H54 (cell line): ENCODE data around the gene IFT81.
A peak's percentile ranks its signal among the peaks of the same experiment; 100 is the strongest.

ENCODE experiments used
- DNase-seq: peaks from one replicate; pipeline ENCODE4 v3.0.0; 2011; ENCODE audit warnings: low spot score, mixed read lengths; ENCODE audit not compliant: insufficient read length
- FAIRE-seq: peaks from 3 replicates; lab custom pipeline; 2011; peaks lifted over from hg19 to GRCh38; lab: Jason Lieb, UNC
- POLR2A ChIP-seq: IDR thresholded peaks from 2 replicates; pipeline ENCODE4 v1.6.1; 2011; ENCODE audit warnings: low read depth, mild to moderate bottlenecking, low read length

The IFT81 gene

GRCh38 chr12:110100315-110100970 is 23.7 kb upstream of the IFT81 start:
- DNase-seq (no peak), FAIRE-seq (peak; percentile 79)

GRCh38 chr12:110102255-110102654 is 21.9 kb upstream of the IFT81 start:
- FAIRE-seq: peak; percentile 38
- DNase-seq: peak; percentile 67

More at GRCh38 chr12:110100315-110100970, 23.7 kb upstream of the IFT81 start:
- no peak for TF ChIP-seq POLR2A

GRCh38 chr12:110104188-110105094 is 19.7 kb upstream of the IFT81 start:
- no peak for DNase-seq
- no peak for TF ChIP-seq POLR2A
- no peak for FAIRE-seq

More at GRCh38 chr12:110102255-110102654, 21.9 kb upstream of the IFT81 start:
- no peak for TF ChIP-seq POLR2A

- DNase-seq (no peak), FAIRE-seq (no peak)
- no peak for TF ChIP-seq POLR2A
These were observed 19.0 kb upstream of the IFT81 start for GRCh38 chr12:110105159-110105558.

GRCh38 chr12:110105986-110106385 is 18.2 kb upstream of the IFT81 start:
- FAIRE-seq (no peak), DNase-seq (no peak)
- no peak for TF ChIP-seq POLR2A

GRCh38 chr12:110107369-110108281 is 16.5 kb upstream of the IFT81 start:
- DNase-seq: peak; percentile 53
- TF ChIP-seq POLR2A: no peak
- FAIRE-seq: peak; percentile 70

- FAIRE-seq (no peak), DNase-seq (no peak)
- no peak for TF ChIP-seq POLR2A
These were observed 15.7 kb upstream of the IFT81 start for GRCh38 chr12:110108309-110109036.

GRCh38 chr12:110109037-110109836 is 14.9 kb upstream of the IFT81 start:
- no peak for TF ChIP-seq POLR2A
- FAIRE-seq: no peak

GRCh38 chr12:110109837-110110535 is 14.2 kb upstream of the IFT81 start:
- FAIRE-seq: no peak
- TF ChIP-seq POLR2A: no peak
- no peak for DNase-seq

More at GRCh38 chr12:110109037-110109836, 14.9 kb upstream of the IFT81 start:
- peak; percentile 43 for DNase-seq

- TF ChIP-seq POLR2A: no peak
- DNase-seq: no peak
- no peak for FAIRE-seq
These were observed 12.5 kb upstream of the IFT81 start for GRCh38 chr12:110111476-110112334.

GRCh38 chr12:110112335-110112660 is 11.9 kb upstream of the IFT81 start:
- FAIRE-seq (no peak), DNase-seq (no peak)
- no peak for TF ChIP-seq POLR2A
